Endothelial cell of hepatic sinusoid (primary cell): Measurements from ENCODE around the gene TEX11.
"Not testable (repeated sequence)": the region's sequence is repeated elsewhere in the genome, so short reads cannot be mapped to it uniquely, and the experiment has no call there.

ENCODE experiments used
- in situ Hi-C: cut with HindIII; loops from 2 replicates; pipeline ENCODE4 v1.10.0; 2017; ENCODE audit warnings: low sequenced_read_pairs

TEX11 gene

GRCh38 chrX:70762285-70762684 lies 146.2 kb downstream of the TEX11 start:
- in situ Hi-C loops = no loop called here

GRCh38 chrX:70755850-70756249 lies 152.7 kb downstream of the TEX11 start:
- in situ Hi-C loops = no loop called here

DNA sequence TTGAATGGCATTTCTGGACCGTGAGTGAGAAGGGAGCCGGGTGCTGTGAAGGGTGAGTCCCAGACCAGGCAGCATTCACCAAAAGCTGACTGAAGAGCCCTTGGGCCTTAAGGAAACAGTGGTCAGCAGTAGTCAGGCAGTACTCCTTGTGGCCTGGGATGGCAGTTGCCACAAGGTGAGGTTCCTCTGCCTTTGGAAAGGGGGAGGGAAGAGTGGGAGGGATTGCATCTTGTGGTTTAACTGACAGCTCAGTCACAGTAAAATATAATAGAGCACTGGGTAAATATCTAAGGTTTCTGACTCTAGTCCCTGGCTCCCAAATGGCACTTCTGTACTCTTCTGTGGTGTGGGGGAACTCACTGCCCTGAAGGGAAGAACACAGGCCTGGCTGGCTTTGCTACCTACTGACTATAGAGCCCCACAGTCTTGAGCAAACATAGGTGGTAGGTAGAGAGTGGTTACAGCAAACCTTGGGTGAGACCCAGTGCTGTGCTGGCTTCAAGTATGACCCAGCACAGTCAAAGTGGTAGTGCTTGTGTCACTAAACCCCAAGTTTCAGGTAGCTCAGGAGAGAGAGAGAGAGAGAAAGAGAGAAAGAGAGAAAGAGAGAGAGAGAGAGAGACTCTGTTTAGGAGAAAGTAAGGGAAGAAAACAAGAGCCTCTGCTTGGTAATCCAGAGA lies 154.2 kb downstream of the TEX11 start:
- in situ Hi-C loops = no loop called here

DNA sequence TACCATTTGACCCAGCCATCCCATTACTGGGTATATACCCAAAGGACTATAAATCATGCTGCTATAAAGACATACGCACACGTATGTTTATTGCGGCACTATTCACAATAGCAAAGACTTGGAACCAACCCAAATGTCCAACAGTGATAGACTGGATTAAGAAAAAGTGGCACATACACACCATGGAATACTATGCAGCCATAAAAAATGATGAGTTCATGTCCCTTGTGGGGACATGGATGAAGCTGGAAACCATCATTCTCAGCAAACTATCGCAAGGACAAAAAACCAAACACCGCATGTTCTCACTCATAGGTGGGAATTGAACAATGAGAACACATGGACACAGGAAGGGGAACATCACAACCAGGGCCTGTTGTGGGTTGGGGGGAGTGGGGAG lies 174.7 kb downstream of the TEX11 start:
- in situ Hi-C loops = not testable (repeated sequence)

DNA sequence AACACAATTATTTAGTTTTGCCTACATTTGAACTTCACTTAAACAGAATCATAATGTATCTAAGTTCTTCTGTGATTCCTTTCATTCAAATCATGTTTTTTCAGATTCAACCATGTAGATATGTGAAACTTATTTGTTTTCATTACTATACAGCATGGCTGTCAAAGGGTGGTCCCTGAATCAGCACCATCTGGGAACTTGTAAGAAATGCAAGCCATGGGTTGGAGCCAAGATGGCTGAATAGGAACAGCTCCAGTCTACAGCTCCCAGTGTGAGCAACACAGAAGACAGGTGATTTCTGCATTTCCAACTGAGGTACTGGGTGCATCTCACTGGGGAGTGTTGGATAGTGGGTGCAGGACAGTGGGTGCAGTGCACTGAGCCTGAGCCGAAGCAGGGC lies 180.6 kb downstream of the TEX11 start:
- in situ Hi-C loops = not testable (repeated sequence)

DNA sequence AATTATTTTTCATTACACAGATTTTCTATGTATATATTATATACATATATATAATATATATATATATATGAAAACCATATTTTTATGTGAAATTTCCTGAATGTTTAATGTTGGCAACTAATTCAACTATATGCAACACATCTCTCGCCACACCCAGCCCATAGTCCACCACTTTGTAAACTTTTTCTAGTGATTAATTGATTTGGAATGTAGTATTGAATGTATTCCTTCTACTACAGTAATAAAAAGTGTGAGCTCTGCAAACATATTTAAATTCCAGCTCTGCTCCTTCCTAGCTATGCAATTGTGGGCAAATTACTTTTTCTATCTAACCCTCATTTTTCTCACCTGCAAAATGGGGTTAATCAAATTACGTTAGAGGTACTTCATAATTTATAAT lies 187.8 kb downstream of the TEX11 start:
- in situ Hi-C loops = no loop called here

DNA sequence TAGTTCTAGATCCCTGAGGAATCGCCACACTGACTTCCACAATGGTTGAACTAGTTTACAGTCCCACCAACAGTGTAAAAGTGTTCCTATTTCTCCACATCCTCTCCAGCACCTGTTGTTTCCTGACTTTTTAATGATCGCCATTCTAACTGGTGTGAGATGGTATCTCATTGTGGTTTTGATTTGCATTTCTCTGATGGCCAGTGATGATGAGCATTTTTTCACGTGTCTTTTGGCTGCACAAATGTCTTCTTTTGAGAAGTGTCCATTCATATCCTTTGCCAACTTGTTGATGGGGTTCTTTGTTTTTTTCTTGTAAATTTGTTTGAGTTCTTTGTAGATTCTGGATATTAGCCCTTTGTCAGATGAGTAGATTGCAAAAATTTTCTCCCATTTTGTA lies 197.2 kb downstream of the TEX11 start:
- in situ Hi-C loops = not testable (repeated sequence)

DNA sequence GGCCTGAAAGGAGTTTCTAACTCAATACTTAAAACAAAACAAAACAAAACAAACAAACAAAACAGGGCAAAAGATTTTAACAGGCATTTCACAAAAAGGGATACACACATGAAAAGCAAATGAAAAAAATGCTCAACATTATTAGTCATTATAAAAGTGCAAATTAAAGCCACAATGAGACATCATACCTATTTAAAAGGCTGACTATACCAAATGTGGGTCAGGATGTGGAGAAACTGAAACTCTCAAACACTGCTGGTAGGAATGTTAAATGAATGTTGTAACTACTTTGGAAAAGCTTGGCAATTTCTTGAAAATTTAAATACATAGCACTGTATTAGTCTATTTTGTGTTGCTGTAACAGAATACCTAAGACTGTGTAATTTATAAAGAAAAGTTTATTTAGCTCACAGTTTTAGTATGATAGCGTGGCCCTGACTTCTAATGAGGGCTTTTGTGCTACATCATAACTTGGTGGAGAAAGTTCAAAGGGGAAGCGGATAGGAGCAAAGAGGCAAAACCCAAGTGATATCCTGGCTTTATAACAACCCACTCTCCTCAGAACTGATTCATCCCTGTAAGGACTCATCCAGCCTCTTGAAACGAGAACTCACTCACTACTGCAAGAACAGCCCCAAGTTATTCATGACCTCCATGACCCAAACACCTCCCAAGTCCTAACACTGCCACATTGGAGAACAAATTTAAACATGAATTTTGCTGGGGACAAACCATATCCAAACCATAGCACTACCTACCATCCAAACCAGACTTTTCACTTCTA lies 214.0 kb downstream of the TEX11 start:
- in situ Hi-C loops = no loop called here

DNA sequence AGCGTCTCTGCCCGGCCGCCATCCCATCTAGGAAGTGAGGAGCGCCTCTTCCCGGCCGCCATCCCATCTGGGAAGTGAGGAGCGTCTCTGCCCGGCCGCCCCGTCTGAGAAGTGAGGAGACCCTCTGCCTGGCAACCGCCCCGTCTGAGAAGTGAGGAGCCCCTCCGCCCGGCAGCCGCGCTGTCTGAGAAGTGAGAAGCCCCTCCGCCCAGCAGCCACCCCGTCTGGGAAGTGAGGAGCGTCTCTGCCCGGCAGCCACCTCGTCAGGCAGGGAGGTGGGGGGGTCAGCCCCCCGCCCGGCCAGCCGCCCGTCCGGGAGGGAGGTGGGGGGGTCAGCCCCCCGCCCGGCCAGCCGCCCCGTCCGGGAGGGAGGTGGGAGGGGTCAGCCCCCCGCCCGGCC lies 229.1 kb downstream of the TEX11 start:
- in situ Hi-C loops = not testable (repeated sequence)

GRCh38 chrX:70675284-70675683 lies 233.2 kb downstream of the TEX11 start:
- in situ Hi-C loops = no loop called here

DNA sequence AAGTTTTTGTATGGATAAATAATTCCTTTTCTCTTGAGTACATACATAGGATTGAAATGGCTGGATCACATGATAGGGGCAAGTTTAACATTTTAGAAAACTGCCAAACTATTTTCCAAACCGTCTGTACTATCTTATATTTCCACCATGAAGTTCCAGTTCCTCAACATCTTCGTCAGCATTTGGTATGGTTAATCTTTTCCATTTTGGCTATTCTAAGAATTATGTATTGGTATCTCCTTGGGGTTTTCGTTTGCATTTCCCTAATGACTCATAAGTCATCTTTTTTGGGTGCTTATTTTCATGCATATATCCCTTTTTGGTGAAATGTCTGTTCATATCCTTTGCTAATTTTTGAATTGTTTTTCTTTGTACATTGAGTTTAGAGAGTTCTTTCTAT lies 236.2 kb downstream of the TEX11 start:
- in situ Hi-C loops = no loop called here

- in situ Hi-C loops = no loop called here
These were observed 239.4 kb downstream of the TEX11 start for GRCh38 chrX:70669120-70669519.

- in situ Hi-C loops = no loop called here
These were observed 243.8 kb downstream of the TEX11 start for GRCh38 chrX:70664726-70665125.

GRCh38 chrX:70661124-70661523 lies 247.4 kb downstream of the TEX11 start:
- in situ Hi-C loops = not testable (repeated sequence)

GRCh38 chrX:70657546-70657945 lies 251.0 kb downstream of the TEX11 start:
- in situ Hi-C loops = not testable (repeated sequence)

DNA sequence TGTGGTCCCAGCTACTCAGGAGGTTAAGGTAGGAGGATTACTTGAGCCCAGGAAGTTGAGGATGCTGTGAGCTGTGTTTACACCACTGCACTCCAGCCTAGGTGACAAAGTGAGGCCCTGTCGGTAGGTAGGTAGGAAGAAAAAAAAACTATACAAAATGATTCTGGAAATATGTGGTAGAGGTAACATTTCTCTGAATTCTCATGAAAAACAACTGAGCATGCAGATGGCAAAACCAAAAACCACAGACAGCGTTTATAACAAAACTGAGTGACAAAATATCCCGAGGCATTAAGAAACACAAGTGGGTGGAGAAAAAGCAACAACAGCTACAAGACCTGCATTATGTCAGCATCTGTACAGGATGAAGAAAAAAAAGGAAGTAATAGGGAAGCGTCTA lies 252.2 kb downstream of the TEX11 start:
- in situ Hi-C loops = no loop called here

GRCh38 chrX:70647910-70648309 lies 260.6 kb downstream of the TEX11 start:
- in situ Hi-C loops = not testable (repeated sequence)

- in situ Hi-C loops = no loop called here
These were observed 272.3 kb downstream of the TEX11 start for GRCh38 chrX:70636218-70636617.

DNA sequence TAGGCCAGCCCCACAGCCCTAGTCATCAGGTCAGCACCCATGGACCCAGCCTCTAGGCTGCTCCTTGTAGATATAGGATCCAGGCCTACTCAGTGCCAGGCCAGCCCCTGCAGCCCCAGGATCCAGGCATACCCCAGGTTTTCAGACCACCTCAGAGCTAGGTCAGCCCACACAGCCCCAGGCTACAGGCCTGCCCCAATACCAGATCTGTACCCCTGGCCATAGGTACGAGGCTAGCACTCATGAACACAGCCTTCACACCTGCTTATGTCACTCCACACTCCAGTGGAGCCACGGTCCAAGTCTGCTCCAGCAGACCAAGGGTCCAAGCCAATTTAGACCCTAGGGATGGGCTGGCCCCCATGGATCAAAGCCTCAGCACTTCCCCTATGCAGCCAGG lies 272.8 kb downstream of the TEX11 start:
- in situ Hi-C loops = no loop called here

DNA sequence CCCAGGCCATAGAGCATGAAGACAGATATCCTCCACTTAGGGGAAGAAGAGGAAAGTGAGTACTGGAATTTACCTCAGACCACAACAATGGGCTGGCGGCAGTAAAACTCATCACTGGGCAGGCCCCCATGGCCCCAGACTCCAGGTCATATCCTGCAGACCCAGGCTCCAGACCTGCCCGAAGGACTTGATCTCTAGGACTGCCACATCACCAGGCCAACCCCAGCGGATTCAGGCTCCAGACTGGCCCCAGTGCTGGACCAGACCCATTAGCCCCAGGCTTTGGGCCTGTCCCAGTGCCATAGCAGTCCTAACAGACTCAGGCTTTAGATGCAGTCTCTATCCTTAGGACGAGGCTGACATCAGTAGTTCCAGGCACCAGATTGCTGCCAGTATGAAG lies 273.3 kb downstream of the TEX11 start:
- in situ Hi-C loops = no loop called here

DNA sequence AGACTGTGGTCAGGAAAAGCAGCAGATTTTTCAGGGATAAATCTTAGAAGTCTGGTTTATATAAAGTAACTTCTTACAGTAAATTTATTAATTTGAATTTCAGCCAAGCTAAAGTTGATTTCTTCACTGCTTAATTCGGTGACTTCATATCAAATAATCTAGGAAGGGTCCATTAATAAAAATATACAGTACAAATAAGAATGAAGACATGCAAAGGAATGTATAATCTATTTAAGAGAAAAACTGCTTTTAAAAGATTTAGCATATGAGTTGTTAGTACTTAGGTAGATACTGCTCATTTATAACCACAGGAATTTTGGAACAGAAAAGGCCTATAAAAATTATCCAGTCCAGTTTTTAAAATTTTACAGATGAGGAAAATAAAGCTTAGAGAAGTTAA lies 286.8 kb downstream of the TEX11 start:
- in situ Hi-C loops = loop anchor here (5.0 kb wide), 1 partner anchor 49 kb away; no protein-coding TSS in a partner anchor

- in situ Hi-C loops = no loop called here
These were observed 290.0 kb downstream of the TEX11 start for GRCh38 chrX:70618467-70618866.
